Right atrium auricular region (tissue), 2 donors: Measurements from ENCODE around the gene CMTR1. TPM values are rescaled to one million over a fixed set of nuclear protein-coding genes. Genes with fewer than 3 reads are reported as not detected.

Experiments
- DNase-seq: peaks from one replicate; pipeline ENCODE4 v3.0.0-alpha.2; 2019; ENCODE audit warnings: low spot score
- H3K27ac ChIP-seq, 2 donors: fragments of 200-600 bp; sonication (generic); 1 replicate in 1 of 2; 2 replicates in 1 of 2; pipeline ENCODE4 v1.5.1; 2016 to 2019
- H3K27me3 ChIP-seq, 2 donors: fragments of 200-600 bp; sonication (generic); one replicate each; pipeline versions ENCODE4 v1.5.1 to v1.6.0; 2017 to 2019
- H3K36me3 ChIP-seq: fragments of 200-600 bp; sonication (generic); one replicate; pipeline ENCODE4 v1.5.1; 2016
- H3K4me1 ChIP-seq, 2 donors: fragments of 200-600 bp; sonication (generic); one replicate each; pipeline versions ENCODE4 v1.5.1 to v1.6.0; 2017 to 2019
- H3K4me3 ChIP-seq, 2 donors: fragments of 200-600 bp; sonication (generic); 1 replicate in 1 of 2; 2 replicates in 1 of 2; pipeline ENCODE4 v1.5.1; 2017 to 2019; ENCODE audit warnings: mild to moderate bottlenecking in 1 of 2, moderate library complexity in 1 of 2
- H3K9me3 ChIP-seq, 2 donors: fragments of 200-600 bp; sonication (generic); one replicate each; pipeline ENCODE4 v1.5.1; 2019
- CTCF ChIP-seq, 2 donors: fragments of 200-600 bp; sonication (generic); IDR thresholded peaks; one replicate each; pipeline ENCODE4 v1.5.1; 2019; ENCODE audit warnings: antibody characterized with exemption in 2 of 2
- total RNA-seq, 2 donors: library from RNA; depleted of rRNA; stranded (reverse); fragments of >200 nt; gene quantifications; one replicate each; pipeline ENCODE4 v1.1.0, GENCODE V29; 2016

Gene CMTR1
- total RNA-seq, 2 donors from 2014 or later = 20.4 to 21.1 TPM

GRCh38 chr6:37520926-37521325 is 87.9 kb downstream of the CMTR1 start:
- TF ChIP-seq CTCF (IDR thresholded peaks at IDR 0.05) = no peak
- Histone ChIP-seq H3K4me1 (peaks cover 0 to 7% of the 10 kb centered on the region in 2 donors), H3K4me3 (no peak overlapping the region), H3K27me3 (no peaks in the 10 kb centered on the region), H3K9me3 (no peaks in the 10 kb centered on the region), H3K36me3 (no peaks in the 10 kb centered on the region), H3K27ac (no peak overlapping the region)
- no peak for DNase-seq

- H3K36me3 ChIP-seq = no peaks in the 10 kb centered on the region
- no peak for DNase-seq
- no peak for TF ChIP-seq CTCF (IDR thresholded peaks at IDR 0.05)
Measured at GRCh38 chr6:37521674-37522073, 88.7 kb downstream of the CMTR1 start.

GRCh38 chr6:37522836-37523235 is 89.8 kb downstream of the CMTR1 start:
- no peak for TF ChIP-seq CTCF (IDR thresholded peaks at IDR 0.05)
- no peak overlapping the region for H3K27ac ChIP-seq
- no peaks in the 10 kb centered on the region for H3K4me1 ChIP-seq
- H3K36me3 ChIP-seq = no peaks in the 10 kb centered on the region
- H3K27me3 ChIP-seq = no peaks in the 10 kb centered on the region
- H3K9me3 ChIP-seq = no peaks in the 10 kb centered on the region
- no peak for DNase-seq
- H3K4me3 ChIP-seq = no peak overlapping the region

More at GRCh38 chr6:37521674-37522073, 88.7 kb downstream of the CMTR1 start:
- H3K4me1 ChIP-seq = no peaks in the 10 kb centered on the region
- H3K27ac ChIP-seq = no peak overlapping the region
- H3K9me3 ChIP-seq = no peaks in the 10 kb centered on the region
- H3K4me3 ChIP-seq = no peak overlapping the region
- no peaks in the 10 kb centered on the region for H3K27me3 ChIP-seq

- no peaks in the 10 kb centered on the region for H3K4me1 ChIP-seq
- no peak overlapping the region for H3K27ac ChIP-seq
- no peak for TF ChIP-seq CTCF (IDR thresholded peaks at IDR 0.05)
- H3K9me3 ChIP-seq = no peaks in the 10 kb centered on the region
- H3K27me3 ChIP-seq = no peaks in the 10 kb centered on the region
- H3K4me3 ChIP-seq = no peak overlapping the region
- no peaks in the 10 kb centered on the region for H3K36me3 ChIP-seq
- DNase-seq = no peak
Measured at GRCh38 chr6:37523412-37523811, 90.4 kb downstream of the CMTR1 start.

- Histone ChIP-seq H3K9me3 (no peaks in the 10 kb centered on the region), H3K36me3 (no peaks in the 10 kb centered on the region), H3K27ac (no peak overlapping the region), H3K27me3 (no peaks in the 10 kb centered on the region), H3K4me1 (no peaks in the 10 kb centered on the region), H3K4me3 (no peak overlapping the region)
- DNase-seq = no peak
- no peak for TF ChIP-seq CTCF (IDR thresholded peaks at IDR 0.05)
Measured at GRCh38 chr6:37524025-37524969, 91.3 kb downstream of the CMTR1 start.
